IMR-90 (cell line): Measurements from ENCODE around the gene POLR3K. TPM values are rescaled to one million over a fixed set of nuclear protein-coding genes. Genes with fewer than 3 reads are reported as not detected.

ENCODE experiments used
- ATAC-seq: fragments of 200-7000 bp; cut with Tn5 transposase; 2 replicates; pipeline ENCODE4 v1.9.1; 2020; ENCODE audit warnings: low read depth, mild to moderate bottlenecking, moderate library complexity
- BruUV-seq: library from RNA; stranded (reverse); fragments of 400-500 nt; replicated peaks from 2 replicates; lab custom pipeline; 2021; lab: Mats Ljungman, UMichigan
- CTCF ChIA-PET: fragments of 300-600 bp; formaldehyde crosslinking; extraction: SDS; loops from one replicate; lab custom pipeline; 2021; ENCODE audit warnings: antibody characterized with exemption; lab: Yijun Ruan, JAX
- POLR2A ChIA-PET: fragments of 300-600 bp; sonication (Branson Sonifier 250); formaldehyde crosslinking; loops from one replicate; lab custom pipeline; 2022; ENCODE audit warnings: antibody characterized with exemption; ENCODE audit not compliant: unreplicated experiment; lab: Charles Lee
- DNase-seq: peaks from one replicate; pipeline ENCODE4 v3.0.0; 2013
- H2AFZ ChIP-seq: replicated peaks from 2 replicates; pipeline ENCODE3; 2013; ENCODE audit warnings: low read length, mild to moderate bottlenecking; ENCODE audit not compliant: poor library complexity
- H2AK5ac ChIP-seq: 2 replicates; pipeline ENCODE4 v1.6.1; 2013; ENCODE audit warnings: low read depth, low read length, inconsistent platforms
- H2AK9ac ChIP-seq: replicated peaks from 2 replicates; pipeline ENCODE3; 2013; ENCODE audit warnings: mild to moderate bottlenecking, low read depth, low read length, moderate library complexity; ENCODE audit not compliant: poor library complexity
- H2BK120ac ChIP-seq: 2 replicates; pipeline ENCODE4 v1.6.1; 2013; ENCODE audit warnings: low read depth, low read length, inconsistent platforms
- H2BK15ac ChIP-seq: 3 replicates; pipeline ENCODE4 v1.6.1; 2013; ENCODE audit warnings: low read depth, low read length, inconsistent platforms
- H2BK20ac ChIP-seq: 2 replicates; pipeline ENCODE4 v1.6.1; 2013; ENCODE audit warnings: low read depth, mild to moderate bottlenecking, inconsistent platforms, low read length, moderate library complexity
- H2BK5ac ChIP-seq: 2 replicates; pipeline ENCODE4 v1.6.1; 2013; ENCODE audit warnings: mild to moderate bottlenecking, low read depth, low read length, inconsistent platforms; ENCODE audit not compliant: poor library complexity, severe bottlenecking
- H3K14ac ChIP-seq: replicated peaks from 2 replicates; pipeline ENCODE4 v1.6.1; 2013; ENCODE audit warnings: low read depth, low read length, inconsistent platforms
- H3K18ac ChIP-seq: 2 replicates; pipeline ENCODE4 v1.6.1; 2013; ENCODE audit warnings: low read depth, low read length, control low read depth
- H3K23ac ChIP-seq: 2 replicates; pipeline ENCODE4 v1.6.1; 2013; ENCODE audit warnings: low read depth, low read length, inconsistent platforms
- H3K27ac ChIP-seq: 2 replicates; pipeline ENCODE4 v1.5.1; 2013; ENCODE audit warnings: mild to moderate bottlenecking, control low read depth, low read length; ENCODE audit not compliant: insufficient read depth
- H3K27me3 ChIP-seq: 2 replicates; pipeline ENCODE4 v1.6.1; 2013; ENCODE audit warnings: low read length; ENCODE audit not compliant: control insufficient read depth, insufficient read depth
- H3K36me3 ChIP-seq: 2 replicates; pipeline ENCODE4 v1.6.1; 2013; ENCODE audit warnings: low read length, mixed read lengths; ENCODE audit not compliant: control insufficient read depth, insufficient read depth
- H3K4ac ChIP-seq: 2 replicates; pipeline ENCODE4 v1.6.1; 2013; ENCODE audit warnings: low read depth, low read length, inconsistent platforms
- H3K4me1 ChIP-seq: 2 replicates; pipeline ENCODE4 v1.6.1; 2013; ENCODE audit warnings: low read length, mixed read lengths; ENCODE audit not compliant: control insufficient read depth, insufficient read depth
- H3K4me2 ChIP-seq: 2 replicates; pipeline ENCODE4 v1.6.1; 2013; ENCODE audit warnings: low read depth, mild to moderate bottlenecking, control low read depth, low read length, moderate library complexity
- H3K4me3 ChIP-seq: 2 replicates; pipeline ENCODE4 v1.5.1; 2013; ENCODE audit warnings: low read depth, mild to moderate bottlenecking, control low read depth, low read length, moderate library complexity; ENCODE audit not compliant: insufficient read depth
- H3K56ac ChIP-seq: 2 replicates; pipeline ENCODE4 v1.6.1; 2013; ENCODE audit warnings: low read length, inconsistent platforms; ENCODE audit not compliant: insufficient read depth; ENCODE audit errors: extremely low read depth
- H3K79me1 ChIP-seq, 2 experiments: 2 replicates each; pipeline ENCODE4 v1.6.1; 2013; ENCODE audit warnings: low read length in 2 of 2, inconsistent platforms in 1 of 2, low read depth in 1 of 2
- H3K9ac ChIP-seq: 2 replicates; pipeline ENCODE4 v1.6.1; 2013; ENCODE audit warnings: low read depth, low read length, control low read depth
- H3K9me1 ChIP-seq: 2 replicates; pipeline ENCODE4 v1.6.1; 2013; ENCODE audit warnings: low read length, inconsistent platforms; ENCODE audit not compliant: insufficient read depth
- H3K9me3 ChIP-seq: 2 replicates; pipeline ENCODE4 v1.6.1; 2013; ENCODE audit warnings: low read length; ENCODE audit not compliant: control insufficient read depth, insufficient read depth
- H4K20me1 ChIP-seq: 2 replicates; pipeline ENCODE4 v1.6.1; 2013; ENCODE audit warnings: low read length, inconsistent platforms; ENCODE audit not compliant: insufficient read depth
- H4K5ac ChIP-seq: 2 replicates; pipeline ENCODE4 v1.6.1; 2013; ENCODE audit warnings: mild to moderate bottlenecking, low read depth, low read length, control low read depth
- H4K8ac ChIP-seq, 2 experiments: 2 replicates each; pipeline ENCODE4 v1.6.1; 2013; ENCODE audit warnings: low read depth in 2 of 2, low read length in 2 of 2, control low read depth in 1 of 2, inconsistent platforms in 1 of 2
- H4K91ac ChIP-seq: 2 replicates; pipeline ENCODE4 v1.6.1; 2013; ENCODE audit warnings: low read depth, low read length, inconsistent platforms; ENCODE audit not compliant: insufficient read depth
- BHLHE40 ChIP-seq: fragments of 150-350 bp; IDR thresholded peaks from 2 replicates; pipeline ENCODE4 v1.6.1; 2016; ENCODE audit warnings: mild to moderate bottlenecking, low read depth, low read length
- CEBPB ChIP-seq: IDR thresholded peaks from 2 replicates; pipeline ENCODE4 v1.6.1; 2012; ENCODE audit warnings: low read depth, low read length, improper control_type of control experiment
- FOS ChIP-seq: fragments of 150-350 bp; IDR thresholded peaks from 2 replicates; pipeline ENCODE4 v1.6.1; 2016; ENCODE audit warnings: low read depth, low read length
- MAFK ChIP-seq: IDR thresholded peaks from 2 replicates; pipeline ENCODE4 v1.6.1; 2012; ENCODE audit warnings: low read depth, low read length, improper control_type of control experiment
- MAZ ChIP-seq: IDR thresholded peaks from 2 replicates; pipeline ENCODE4 v1.6.1; 2012; ENCODE audit warnings: low read depth, mild to moderate bottlenecking, low read length, improper control_type of control experiment, moderate library complexity, borderline replicate concordance
- MXI1 ChIP-seq: IDR thresholded peaks from 2 replicates; pipeline ENCODE4 v1.6.1; 2012; ENCODE audit warnings: low read depth, mild to moderate bottlenecking, low read length, moderate library complexity, borderline replicate concordance
- NFE2L2 ChIP-seq: fragments of 150-350 bp; IDR thresholded peaks from 2 replicates; pipeline ENCODE4 v1.6.1; 2016; ENCODE audit warnings: low read depth, mild to moderate bottlenecking, low read length
- POLR2A ChIP-seq: IDR thresholded peaks from 2 replicates; pipeline ENCODE4 v1.6.1; 2012; ENCODE audit warnings: mild to moderate bottlenecking, low read depth, low read length
- RAD21 ChIP-seq: IDR thresholded peaks from 2 replicates; pipeline ENCODE4 v1.6.1; 2012; ENCODE audit warnings: low read length, improper control_type of control experiment
- RFX5 ChIP-seq: IDR thresholded peaks from 2 replicates; pipeline ENCODE4 v1.8.0; 2012; ENCODE audit warnings: low read depth, mild to moderate bottlenecking, low read length, moderate library complexity
- SMC3 ChIP-seq: fragments of 150-350 bp; IDR thresholded peaks from 2 replicates; pipeline ENCODE4 v1.6.1; 2016; ENCODE audit warnings: low read depth, mild to moderate bottlenecking, antibody characterized with exemption, low read length, moderate library complexity
- WGBS, 2 experiments: methylation state at CpG; one replicate each; pipeline versions ENCODE4 v1.1.5 to v1.1.7; 2013; ENCODE audit warnings: missing lambda C conversion rate in 2 of 2; ENCODE audit not compliant: insufficient read length in 1 of 2; ENCODE audit errors: extremely low coverage in 2 of 2; 5-methylcytosine and 5-hydroxymethylcytosine counted together
- dilution Hi-C: fragments of 300-500 bp; cut with HindIII; formaldehyde crosslinking; loops from one replicate; pipeline ENCODE4 v1.14.3; 2018; ENCODE audit warnings: low sequenced_read_pairs; ENCODE audit not compliant: unreplicated experiment
- in situ Hi-C: fragments of 300-500 bp; cut with MboI; formaldehyde crosslinking; loops from 3 replicates; pipeline ENCODE4 v1.14.3; 2019; ENCODE audit warnings: low sequenced_read_pairs, inconsistent platforms, mixed read lengths
- intact Hi-C: fragments of 100-400 bp; cut with micrococcal nuclease; formaldehyde crosslinking; loops from 2 replicates; pipeline ENCODE4 v1.10.0; 2022
- polyA plus RNA-seq, 3 experiments: library from polyadenylated mRNA; depleted of rRNA; stranded (reverse); fragments of >200 nt; gene quantifications; 2 replicates each; pipeline ENCODE4 v1.2.3, GENCODE V29; 2012; ENCODE audit warnings: low replicate concordance in 1 of 3
- total RNA-seq: library from RNA; depleted of rRNA; stranded (reverse); fragments of >200 nt; gene quantifications from 2 replicates; pipeline ENCODE4 v1.2.3, GENCODE V29; 2012

POLR3K gene
- total and polyA plus RNA-seq, 2 of the 4 experiments (the other 2 are of a cell fraction) = 9.0 to 39.5 TPM

- no TSS peak for BruUV-seq
- Histone ChIP-seq H3K4me1 (peaks cover 10% of the 10 kb centered on the region), H2AK5ac (no peak overlapping the region), H3K9me1 (0 out of 2 replicates have a peak, but pooled peaks cover 3% of the 10 kb centered on the region), H2AK9ac (no peak overlapping the region), H3K14ac (no peak overlapping the region), H4K20me1 (peaks cover 21% of the 10 kb centered on the region), H3K4ac (no peak overlapping the region), H2BK120ac (no peak overlapping the region), H3K23ac (no peak overlapping the region), H2AFZ (no peak overlapping the region), H3K9me3 (no peaks in the 10 kb centered on the region), H3K9ac (no peak overlapping the region), H3K36me3 (peaks cover 68% of the 10 kb centered on the region), H3K27me3 (no peaks in the 10 kb centered on the region), H4K8ac (no peak overlapping the region), H4K5ac (no peak overlapping the region), H3K56ac (no peak overlapping the region), H4K91ac (no peak overlapping the region), H3K18ac (no peak overlapping the region), H3K79me1 (peaks cover 13 to 65% of the 10 kb centered on the region in 2 experiments; a peak in 3 of 4 replicates), H2BK5ac (no peak overlapping the region), H3K27ac (no peak overlapping the region), H3K4me2 (no peak overlapping the region), H2BK15ac (no peak overlapping the region), H2BK20ac (no peak overlapping the region), H3K4me3 (no peak overlapping the region)
- intact Hi-C loops = no loop called here
- DNase-seq (no peak), ATAC-seq (no peak)
- ChIA-PET CTCF (no interaction called here), POLR2A (no interaction called here)
- TF ChIP-seq CEBPB = no peak
- TF ChIP-seq POLR2A = no peak
- TF ChIP-seq MAZ = no peak
- TF ChIP-seq MXI1 = no peak
- TF ChIP-seq BHLHE40 = no peak
- TF ChIP-seq SMC3 = no peak
- TF ChIP-seq RAD21 = no peak
- no peak for TF ChIP-seq FOS
- no peak for TF ChIP-seq NFE2L2
- no peak for TF ChIP-seq MAFK
- no peak for TF ChIP-seq RFX5
- WGBS, 2 experiments = 94% methylated on average over 6 of the region's 30 CpGs; no CpG with 5 or more reads in 1 of the 2 experiments
- in situ Hi-C loops = no loop called here
- dilution Hi-C loops = no loop called here
Measured at GRCh38 chr16:89391-90302, 36.2 kb upstream of the POLR3K start.
